ENCODE results near the gene SNX15. TPM values are rescaled to one million over a fixed set of nuclear protein-coding genes. Genes with fewer than 3 reads are reported as not detected.

SNX15 gene
- total and polyA plus RNA-seq, 4 donors, result 16.2 to 28.4 (median 18.9) TPM

GRCh38 chr11:65034423-65034822 is 7.2 kb downstream of the SNX15 start:
- Histone ChIP-seq H3K9ac (ENCODE audit: insufficient read depth in 1 of 2, low read length in 2 of 2) (no peak overlapping the region), H3K4me3 (no peak overlapping the region), H3K27ac (ENCODE audit: low read depth in 1 of 2, low read length in 1 of 2) (no peak overlapping the region), H3K4me1 (ENCODE audit: control insufficient read depth in 5 of 5, insufficient read depth in 5 of 5, low read length in 5 of 5) (no peaks in the 10 kb centered on the region), H3K36me3 (ENCODE audit: control insufficient read depth in 4 of 4, insufficient read depth in 4 of 4, low read length in 4 of 4) (peaks cover 0 to 47% (median 25%) of the 10 kb centered on the region in 4 donors), H3K9me3 (ENCODE audit: control insufficient read depth in 4 of 4, insufficient read depth in 3 of 4, low read length in 3 of 4) (no peaks in the 10 kb centered on the region), H3K27me3 (ENCODE audit: control insufficient read depth in 3 of 3, insufficient read depth in 3 of 3, low read length in 2 of 3) (no peaks in the 10 kb centered on the region)
- WGBS, 2 donors, result 91 to 100% methylated on average over 2 of the region's 2 CpGs
- ATAC-seq (ENCODE audit: insufficient read depth, low FRiP score) (no peak), DNase-seq (no peak)
- TF ChIP-seq CTCF (IDR thresholded peaks at IDR 0.05; ENCODE audit: control extremely low read depth, extremely low read depth), result no peak

- Histone ChIP-seq H3K4me3 (no peak overlapping the region), H3K27ac (ENCODE audit: low read depth in 1 of 2, low read length in 1 of 2) (no peak overlapping the region), H3K27me3 (ENCODE audit: control insufficient read depth in 3 of 3, insufficient read depth in 3 of 3, low read length in 2 of 3) (no peaks in the 10 kb centered on the region), H3K9me3 (ENCODE audit: control insufficient read depth in 4 of 4, insufficient read depth in 3 of 4, low read length in 3 of 4) (no peaks in the 10 kb centered on the region), H3K4me1 (ENCODE audit: control insufficient read depth in 5 of 5, insufficient read depth in 5 of 5, low read length in 5 of 5) (peaks cover 0 to 4% (median 0%) of the 10 kb centered on the region in 5 donors), H3K36me3 (ENCODE audit: control insufficient read depth in 4 of 4, insufficient read depth in 4 of 4, low read length in 4 of 4) (peaks cover 0 to 47% (median 25%) of the 10 kb centered on the region in 4 donors), H3K9ac (ENCODE audit: insufficient read depth in 1 of 2, low read length in 2 of 2) (no peak overlapping the region)
- ATAC-seq (ENCODE audit: insufficient read depth, low FRiP score) (no peak), DNase-seq (no peak)
- 80 to 84% methylated on average over 11 of the region's 11 CpGs for WGBS, 2 donors
- TF ChIP-seq CTCF (IDR thresholded peaks at IDR 0.05; ENCODE audit: control extremely low read depth, extremely low read depth), result no peak
Measured at GRCh38 chr11:65035579-65035978, 8.3 kb downstream of the SNX15 start.

- Histone ChIP-seq H3K27me3 (ENCODE audit: control insufficient read depth in 3 of 3, insufficient read depth in 3 of 3, low read length in 2 of 3) (no peaks in the 10 kb centered on the region), H3K9ac (ENCODE audit: insufficient read depth in 1 of 2, low read length in 2 of 2) (no peak overlapping the region), H3K4me1 (ENCODE audit: control insufficient read depth in 5 of 5, insufficient read depth in 5 of 5, low read length in 5 of 5) (peaks cover 0 to 8% (median 0%) of the 10 kb centered on the region in 5 donors), H3K27ac (ENCODE audit: low read depth in 1 of 2, low read length in 1 of 2) (no peak overlapping the region), H3K36me3 (ENCODE audit: control insufficient read depth in 4 of 4, insufficient read depth in 4 of 4, low read length in 4 of 4) (peaks cover 0 to 47% (median 24%) of the 10 kb centered on the region in 4 donors), H3K4me3 (no peak overlapping the region), H3K9me3 (ENCODE audit: control insufficient read depth in 4 of 4, insufficient read depth in 3 of 4, low read length in 3 of 4) (no peaks in the 10 kb centered on the region)
- no peak for DNase-seq
- 74 to 90% methylated on average over 6 of the region's 6 CpGs for WGBS, 2 donors
- TF ChIP-seq CTCF (IDR thresholded peaks at IDR 0.05; ENCODE audit: control extremely low read depth, extremely low read depth), result no peak
- ATAC-seq (ENCODE audit: insufficient read depth, low FRiP score), result no peak
Measured at GRCh38 chr11:65036931-65037330, 9.7 kb downstream of the SNX15 start.

GRCh38 chr11:65040520-65040846 is 13.2 kb downstream of the SNX15 start:
- no peak for DNase-seq
- Histone ChIP-seq H3K9ac (ENCODE audit: insufficient read depth in 1 of 2, low read length in 2 of 2) (no peak overlapping the region), H3K27ac (ENCODE audit: low read depth in 1 of 2, low read length in 1 of 2) (peak overlapping the region; percentile 91 to 98), H3K9me3 (ENCODE audit: control insufficient read depth in 4 of 4, insufficient read depth in 3 of 4, low read length in 3 of 4) (no peaks in the 10 kb centered on the region), H3K4me3 (peak overlapping the region; percentile 75), H3K27me3 (ENCODE audit: control insufficient read depth in 3 of 3, insufficient read depth in 3 of 3, low read length in 2 of 3) (no peaks in the 10 kb centered on the region), H3K4me1 (ENCODE audit: control insufficient read depth in 5 of 5, insufficient read depth in 5 of 5, low read length in 5 of 5) (peaks cover 0 to 18% (median 0%) of the 10 kb centered on the region in 5 donors), H3K36me3 (ENCODE audit: control insufficient read depth in 4 of 4, insufficient read depth in 4 of 4, low read length in 4 of 4) (peaks cover 0 to 36% (median 17%) of the 10 kb centered on the region in 4 donors)
- 16 to 24% methylated on average over 7 of the region's 7 CpGs for WGBS, 2 donors
- no peak for ATAC-seq (ENCODE audit: insufficient read depth, low FRiP score)
- no peak for TF ChIP-seq CTCF (IDR thresholded peaks at IDR 0.05; ENCODE audit: control extremely low read depth, extremely low read depth)

All from lung (tissue), 12 donors.